D721Med (cell line): ENCODE data around the gene HIP1R.
"Not testable (repeated sequence)": the region's sequence is repeated elsewhere in the genome, so short reads cannot be mapped to it uniquely, and the experiment has no call there.

Experiments
- DNase-seq: peaks from one replicate; pipeline ENCODE4 v3.0.0; 2011; ENCODE audit warnings: low spot score; ENCODE audit not compliant: insufficient read length
- FAIRE-seq: peaks from 2 replicates; lab custom pipeline; 2011; peaks lifted over from hg19 to GRCh38; lab: Jason Lieb, UNC
- CTCF ChIP-seq: IDR thresholded peaks from 2 replicates; pipeline ENCODE4 v1.5.1; 2012; ENCODE audit warnings: mild to moderate bottlenecking, control low read depth; ENCODE audit not compliant: insufficient read depth; ENCODE audit errors: missing control alignments

Gene HIP1R

GRCh38 chr12:122874081-122874480 is 38.8 kb downstream of the HIP1R start:
- no peak for FAIRE-seq
- DNase-seq: no peak
- no peak for TF ChIP-seq CTCF

DNA sequence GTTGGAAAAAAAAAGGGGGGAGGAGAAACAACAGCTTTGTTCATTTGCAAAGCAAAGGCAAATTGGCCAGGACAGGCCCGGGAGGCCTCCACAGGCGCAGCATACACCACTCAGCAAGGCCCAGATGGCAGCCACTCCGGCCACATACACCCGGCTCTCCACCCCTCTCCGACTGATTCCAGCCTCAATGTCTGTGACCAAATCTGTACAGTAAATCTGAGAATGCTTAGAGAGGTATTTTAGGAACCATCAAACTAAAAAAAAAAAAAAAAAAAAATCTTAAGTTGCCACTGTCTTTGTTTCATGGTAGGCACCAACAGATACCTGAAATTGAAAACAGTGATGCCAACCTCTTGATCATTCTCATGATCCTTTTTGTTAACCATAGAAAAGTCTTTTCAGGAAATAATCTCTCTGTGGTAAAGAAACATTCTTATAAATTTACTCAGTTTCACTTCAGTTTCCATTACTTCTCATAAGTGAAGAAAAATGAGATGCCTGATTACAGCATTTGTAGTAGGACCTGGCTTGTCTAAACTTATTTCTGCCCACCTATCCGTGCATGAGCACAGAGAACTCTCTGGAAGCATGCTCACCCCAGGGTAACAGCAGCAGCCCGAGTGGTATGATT is 40.4 kb downstream of the HIP1R start:
- FAIRE-seq (no peak), DNase-seq (no peak)
- no peak for TF ChIP-seq CTCF

DNA sequence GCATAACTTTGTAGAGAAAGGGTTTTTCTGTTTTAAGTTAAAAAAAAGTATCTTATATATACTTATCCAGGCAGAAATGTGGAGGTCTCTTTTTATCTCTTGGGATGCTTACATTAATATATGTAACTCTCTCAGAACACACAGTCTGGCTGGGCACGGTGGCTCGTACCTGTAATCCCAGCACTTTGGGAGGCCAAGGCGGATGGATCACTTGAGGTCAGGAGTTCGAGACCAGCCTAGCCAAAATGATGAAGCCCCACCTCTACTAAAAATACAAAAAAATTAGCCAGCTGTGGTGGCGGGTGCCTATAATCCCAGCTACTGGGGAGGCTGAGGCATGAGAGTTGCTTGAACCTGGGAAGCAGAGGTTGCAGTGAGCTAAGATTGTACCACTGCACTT is 41.0 kb downstream of the HIP1R start:
- FAIRE-seq, DNase-seq: not testable (repeated sequence)

GRCh38 chr12:122876731-122877130 is 41.5 kb downstream of the HIP1R start:
- no peak for DNase-seq
- no peak for FAIRE-seq

GRCh38 chr12:122878780-122879612 is 43.7 kb downstream of the HIP1R start:
- no peak for TF ChIP-seq CTCF
- DNase-seq: no peak
- FAIRE-seq: no peak

More at GRCh38 chr12:122876731-122877130, 41.5 kb downstream of the HIP1R start:
- no peak for TF ChIP-seq CTCF

DNA sequence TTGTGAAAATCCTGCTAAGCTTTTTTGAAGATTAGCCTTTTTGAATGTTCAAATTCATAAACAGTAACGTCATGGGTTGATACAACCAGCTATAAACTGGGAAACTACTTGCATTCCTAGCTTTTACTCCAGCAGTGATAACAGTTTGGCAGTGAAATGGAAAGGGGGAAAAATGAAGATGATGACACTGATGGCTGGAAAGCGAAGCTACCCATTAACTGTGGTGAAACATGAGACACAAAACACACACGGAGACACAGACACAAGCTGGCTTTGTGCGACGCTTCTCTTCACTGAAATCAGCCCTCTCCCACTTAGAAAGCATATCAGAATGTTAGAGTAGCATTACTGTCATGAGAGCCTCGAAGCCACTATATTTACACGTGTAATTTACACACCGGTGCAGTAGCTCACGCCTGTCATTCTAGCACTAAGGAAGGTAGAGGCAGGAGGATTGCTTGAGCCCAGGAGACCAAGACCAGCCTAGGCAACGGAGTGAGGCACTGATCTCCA is 45.0 kb downstream of the HIP1R start:
- FAIRE-seq: no peak
- DNase-seq: no peak
- TF ChIP-seq CTCF: no peak

DNA sequence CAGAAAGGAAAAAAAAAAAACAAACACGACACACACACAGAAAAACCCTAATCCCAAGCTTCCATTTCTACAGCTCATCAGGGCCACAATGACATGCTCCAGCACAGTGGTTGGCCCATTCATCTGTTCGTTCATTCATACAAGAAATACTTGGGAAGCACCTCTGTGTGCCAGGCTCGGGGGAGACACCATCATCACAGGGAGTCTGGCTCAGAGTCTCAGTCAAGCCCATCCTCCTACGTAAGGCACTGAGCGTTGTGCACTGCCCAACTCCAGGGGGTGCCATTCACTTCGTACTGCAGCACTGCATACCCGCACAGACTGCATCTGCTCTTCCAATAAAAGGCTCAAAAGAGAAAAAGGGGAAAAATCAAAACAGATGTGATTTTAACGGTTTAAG is 45.4 kb downstream of the HIP1R start:
- TF ChIP-seq CTCF: peak; percentile 71
- DNase-seq (no peak), FAIRE-seq (no peak)
